IPS DF 19.7 (cell line): ENCODE data around the gene TSHZ2.

Experiments used
- DNase-seq: peaks from one replicate; pipeline ENCODE4 v3.0.0-alpha.2; 2013; ENCODE audit warnings: low read depth, low spot score

TSHZ2 gene

GRCh38 chr20:53274365-53274764, 302.2 kb downstream of the TSHZ2 start:
- DNase-seq = no peak

- no peak for DNase-seq
Observed at GRCh38 chr20:53274807-53275206, 302.6 kb downstream of the TSHZ2 start.

- no peak for DNase-seq
Observed at GRCh38 chr20:53276143-53276542, 304.0 kb downstream of the TSHZ2 start.

DNA sequence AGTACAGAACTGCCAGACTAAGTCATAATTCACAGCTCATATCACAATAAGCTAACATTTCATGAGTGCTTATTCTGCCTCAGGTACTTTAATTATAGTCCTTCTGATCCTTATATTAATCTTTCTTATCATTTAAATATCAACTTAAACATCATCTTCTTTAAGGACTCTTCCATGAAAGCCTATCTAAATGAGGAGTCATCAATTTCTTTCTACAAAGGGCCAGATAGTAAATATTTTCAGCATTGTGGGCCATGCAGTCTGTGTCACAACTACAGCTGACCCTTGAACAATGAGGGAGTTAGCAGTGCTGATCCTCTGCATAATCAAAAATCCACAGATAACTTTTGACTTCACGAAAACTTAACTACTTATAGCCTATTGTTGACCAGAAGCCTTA, 306.4 kb downstream of the TSHZ2 start:
- no peak for DNase-seq

GRCh38 chr20:53279735-53280134, 307.6 kb downstream of the TSHZ2 start:
- DNase-seq = no peak

- no peak for DNase-seq
Observed at GRCh38 chr20:53281557-53282117, 309.5 kb downstream of the TSHZ2 start.

DNA sequence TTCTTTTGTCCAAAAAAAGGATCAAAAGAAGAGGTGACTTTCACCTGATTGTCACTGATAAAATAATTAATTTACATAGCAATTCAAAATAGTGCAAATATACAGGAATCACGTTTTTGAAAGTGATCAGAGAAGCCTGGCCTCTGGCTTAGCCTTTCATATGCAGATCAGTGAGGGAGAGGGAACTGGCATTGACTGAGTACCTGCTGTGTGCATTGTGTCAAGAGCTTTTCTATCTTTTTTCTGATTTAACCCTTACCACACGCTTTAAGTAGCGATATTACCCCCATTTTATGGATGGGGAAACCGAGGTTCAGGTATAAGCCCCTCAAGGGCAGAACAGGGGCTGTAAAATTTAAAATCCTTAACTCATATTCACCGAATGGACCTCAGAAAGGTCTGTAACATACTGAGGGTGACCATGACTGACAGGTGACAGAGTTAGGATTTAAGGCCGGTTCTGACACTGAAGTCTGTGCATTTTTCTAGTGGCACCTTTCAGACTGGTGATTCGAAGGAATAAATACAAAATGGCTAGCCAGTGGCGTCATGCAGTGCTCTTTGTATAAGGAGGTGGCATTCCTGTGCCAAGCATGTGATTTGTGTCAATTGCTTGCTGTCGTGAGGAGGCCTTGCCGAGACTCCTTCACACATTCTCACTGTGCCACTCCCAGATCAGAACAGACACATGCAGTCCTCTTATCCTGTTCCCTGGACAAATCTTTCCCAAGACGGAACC, 310.2 kb downstream of the TSHZ2 start:
- no peak for DNase-seq

GRCh38 chr20:53283011-53283410, 310.9 kb downstream of the TSHZ2 start:
- DNase-seq = no peak

DNA sequence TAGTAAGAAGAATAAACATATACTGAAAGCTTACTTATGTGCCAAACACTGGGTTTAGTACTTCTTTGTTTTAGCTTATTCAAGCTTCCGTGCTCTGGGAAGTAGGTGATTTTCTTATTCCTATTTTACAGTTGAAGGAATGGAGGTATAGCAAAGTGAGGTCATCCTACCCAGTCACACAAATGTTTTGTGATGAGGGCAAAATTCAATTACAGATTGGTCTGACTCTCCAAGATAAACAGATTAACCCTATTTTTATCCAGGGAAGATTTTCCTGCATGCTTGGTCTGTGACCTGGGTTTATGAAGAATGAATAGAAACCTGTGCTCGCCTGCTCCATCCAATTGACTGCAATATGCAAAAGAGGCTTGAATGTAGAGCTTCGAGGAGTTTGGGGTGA, 311.4 kb downstream of the TSHZ2 start:
- no peak for DNase-seq

DNA sequence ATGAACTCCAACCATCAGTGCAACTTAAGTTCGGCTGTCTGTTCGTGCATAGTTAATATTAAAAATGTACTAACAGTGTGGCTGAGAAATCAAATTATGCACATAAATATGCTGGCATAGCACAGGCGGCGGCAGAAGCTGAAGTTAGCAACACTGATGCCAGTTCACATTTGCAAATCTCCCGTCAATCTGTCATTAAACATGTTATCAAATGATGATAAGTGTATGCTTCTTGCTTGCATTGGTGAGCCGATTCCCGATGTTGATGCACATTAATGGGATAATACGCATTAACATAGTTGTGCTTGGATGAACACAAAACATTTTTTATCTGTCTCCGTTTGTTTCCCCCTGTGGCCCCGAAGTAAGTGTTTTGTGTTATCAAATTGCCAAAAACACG, 312.1 kb downstream of the TSHZ2 start:
- no peak for DNase-seq

DNA sequence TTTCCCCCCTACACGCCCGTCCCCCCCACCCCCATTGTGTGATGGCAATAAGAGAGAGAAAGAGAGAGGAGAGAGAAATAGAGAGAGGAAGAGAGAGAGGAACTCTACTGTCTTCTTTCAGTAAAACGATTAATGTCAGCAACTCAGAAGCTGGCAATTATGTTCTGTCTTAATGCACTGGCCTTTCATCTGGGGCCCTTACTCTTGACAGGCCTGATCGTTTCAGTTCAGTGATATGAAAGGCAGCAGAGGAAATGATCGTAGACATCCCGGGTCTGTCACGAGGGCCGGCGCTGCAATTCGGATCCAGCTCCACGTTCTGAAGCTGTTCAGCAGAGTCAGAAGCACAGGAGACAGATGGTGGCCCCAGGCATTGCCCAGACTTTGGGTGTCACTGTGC, 312.5 kb downstream of the TSHZ2 start:
- DNase-seq = no peak

DNA sequence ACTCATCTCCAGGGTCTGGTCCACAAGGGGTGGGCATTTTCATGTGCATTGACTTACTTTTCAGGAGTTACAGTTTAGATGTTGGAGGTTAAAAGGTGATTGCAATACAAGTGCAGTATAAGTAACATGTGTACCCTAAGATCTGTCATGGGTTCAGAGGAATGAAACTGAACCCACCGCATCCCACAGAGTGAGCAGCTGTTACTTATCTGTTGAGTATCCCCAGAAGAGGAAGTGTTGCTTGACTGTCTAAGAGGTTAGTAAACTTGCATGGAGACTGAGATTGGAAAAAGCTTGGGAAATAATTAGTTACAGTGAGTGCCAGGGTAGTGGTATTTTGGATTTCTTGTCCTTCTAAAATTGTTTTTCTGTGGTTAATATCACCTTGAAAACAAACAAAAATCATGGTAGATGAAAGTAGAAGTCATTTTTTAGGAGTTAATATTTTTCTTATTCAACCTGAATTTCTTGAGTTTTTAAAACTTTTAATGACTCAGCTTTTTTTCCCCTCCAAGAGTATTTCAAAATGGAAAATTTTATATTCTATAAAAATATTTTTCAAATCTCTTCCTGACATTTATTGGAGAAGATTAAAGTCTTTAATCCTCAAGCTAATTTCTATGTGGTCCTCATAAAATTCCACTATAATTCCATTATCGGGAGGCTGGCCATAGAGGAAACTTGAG, 315.3 kb downstream of the TSHZ2 start:
- no peak for DNase-seq

DNA sequence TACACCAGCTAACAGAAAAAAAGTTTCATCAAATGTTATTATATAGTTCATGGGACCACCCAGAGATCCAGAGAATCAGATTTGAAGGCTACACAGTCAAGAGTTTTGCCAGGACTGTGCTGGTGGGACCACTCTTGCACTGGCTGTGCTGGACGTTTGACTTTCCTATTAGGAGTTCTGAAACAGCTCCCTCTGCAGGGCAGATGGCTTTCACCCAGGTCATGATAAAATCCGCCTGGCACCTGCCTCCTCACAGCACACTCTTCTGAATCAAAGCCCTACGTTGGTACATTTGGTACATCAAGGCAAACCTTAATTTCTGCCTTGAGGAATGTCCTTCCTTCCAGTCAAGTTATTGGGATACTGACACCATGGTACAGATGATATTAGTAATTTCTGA, 319.4 kb downstream of the TSHZ2 start:
- DNase-seq = no peak

DNA sequence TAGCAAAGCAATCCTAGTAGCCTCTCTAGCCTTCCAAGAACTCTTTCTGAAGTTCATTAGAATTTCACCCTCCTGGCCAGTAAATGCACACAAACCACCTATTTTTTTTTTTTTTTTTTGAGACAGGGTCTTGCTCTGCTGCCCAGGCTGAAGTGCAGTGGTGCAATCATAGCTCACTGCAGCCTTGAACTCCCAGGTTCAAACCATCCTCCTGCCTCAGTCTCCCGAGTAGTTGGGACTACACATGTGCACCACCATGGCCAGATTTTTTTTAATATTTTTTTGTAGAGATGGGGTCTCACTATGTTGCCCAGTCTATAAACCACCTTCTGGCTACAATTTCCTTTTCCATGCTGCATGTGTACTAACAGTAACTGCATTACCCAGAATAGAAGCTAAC, 320.2 kb downstream of the TSHZ2 start:
- DNase-seq = no peak

GRCh38 chr20:53294804-53295203, 322.6 kb downstream of the TSHZ2 start:
- no peak for DNase-seq

- no peak for DNase-seq
Observed at GRCh38 chr20:53296025-53296424, 323.9 kb downstream of the TSHZ2 start.

DNA sequence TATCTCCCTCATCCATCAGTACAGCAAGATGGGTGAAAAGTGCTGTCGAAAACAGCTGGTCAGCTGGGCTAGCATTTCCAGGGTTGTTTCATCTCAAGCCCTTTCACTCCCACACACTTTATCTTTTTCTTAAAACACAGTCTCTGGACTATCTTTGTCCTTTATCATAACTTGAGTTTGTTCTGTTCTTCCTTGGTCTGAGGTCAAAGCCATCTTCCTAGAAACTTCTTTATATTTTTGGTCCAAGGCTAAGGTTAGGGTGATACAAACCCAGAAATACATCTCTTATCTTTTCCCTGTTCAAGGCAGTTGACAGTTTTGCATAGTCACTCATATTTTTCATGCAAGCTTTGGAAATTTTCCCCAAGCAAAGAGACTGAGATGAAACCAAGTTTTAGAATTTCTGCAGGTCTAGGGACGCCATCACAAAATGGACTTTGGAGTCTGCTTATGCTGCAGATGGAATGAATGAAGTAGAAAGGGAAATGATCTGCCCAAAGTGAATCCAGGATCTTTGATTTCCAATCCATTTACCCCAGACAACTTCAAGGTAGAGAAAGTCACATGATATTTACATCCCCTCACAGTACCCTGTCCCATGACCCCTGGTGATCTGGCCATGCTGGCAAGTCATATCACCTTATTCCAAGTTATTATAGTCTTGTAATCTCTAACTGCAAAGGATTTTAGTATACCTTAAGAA, 324.4 kb downstream of the TSHZ2 start:
- no peak for DNase-seq

- no peak for DNase-seq
Observed at GRCh38 chr20:53297154-53297529, 325.0 kb downstream of the TSHZ2 start.

DNA sequence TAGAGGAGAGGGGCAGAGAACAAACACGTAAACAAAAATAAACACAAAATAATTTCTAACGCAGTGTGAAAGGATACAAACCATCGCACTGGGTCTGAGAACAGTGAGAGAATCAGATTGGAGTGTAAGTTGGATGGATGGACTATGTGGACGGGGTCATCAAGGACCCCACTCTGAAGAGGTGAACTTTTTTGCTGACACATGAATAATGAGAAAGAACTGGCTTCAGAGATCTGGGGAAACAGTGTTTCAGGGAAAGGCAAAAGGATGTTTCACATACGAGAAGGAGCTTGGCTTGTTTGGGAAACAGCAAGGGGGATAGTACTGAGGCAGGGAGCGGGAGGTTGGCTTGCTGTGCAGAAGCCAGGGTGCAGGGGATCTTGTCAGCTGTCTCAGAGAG, 326.1 kb downstream of the TSHZ2 start:
- DNase-seq = no peak

DNA sequence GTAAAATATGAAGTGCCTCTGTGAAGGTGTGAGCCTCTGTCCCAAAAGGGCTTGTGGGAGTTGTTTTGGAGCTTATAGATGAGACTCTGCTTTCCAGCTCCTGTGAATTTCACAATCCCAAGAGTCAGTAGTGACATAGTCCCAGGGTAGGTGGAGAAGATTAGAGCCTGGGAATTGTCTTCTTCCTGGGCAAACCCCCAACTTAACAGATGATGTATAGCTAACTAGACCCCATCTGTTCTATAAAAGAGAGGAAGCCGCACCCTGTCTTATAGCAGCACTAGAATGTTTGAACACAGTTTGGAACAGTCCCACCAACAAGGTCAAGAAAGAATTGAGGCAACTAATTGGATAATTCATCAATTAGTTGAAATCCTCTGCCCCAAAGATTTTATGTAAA, 326.8 kb downstream of the TSHZ2 start:
- DNase-seq = no peak

DNA sequence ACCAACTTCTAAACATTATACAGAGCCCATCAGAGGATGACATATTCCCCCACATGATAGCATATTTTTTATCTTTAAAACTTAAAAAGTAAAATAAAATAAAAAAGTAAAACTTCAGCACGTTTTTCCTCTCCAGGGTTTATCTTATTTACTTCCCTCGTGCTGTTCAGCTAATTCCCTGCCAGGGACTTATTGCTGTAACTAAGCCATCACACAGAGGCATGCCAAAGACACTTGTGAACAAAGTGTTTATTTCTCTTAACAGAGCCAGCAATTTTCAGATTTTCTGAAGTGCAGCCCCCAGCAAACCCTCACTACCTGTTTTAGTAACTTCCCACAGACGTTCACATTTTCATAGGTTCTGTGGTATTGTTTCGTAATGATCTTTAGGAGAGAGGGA, 327.7 kb downstream of the TSHZ2 start:
- DNase-seq = no peak

- no peak for DNase-seq
Observed at GRCh38 chr20:53301869-53302268, 329.7 kb downstream of the TSHZ2 start.
